Large intestine (tissue), 3 donors: ENCODE results near the gene PM20D2. TPM values are rescaled to one million over a fixed set of nuclear protein-coding genes. Genes with fewer than 3 reads are reported as not detected.

Experiments used
- DNase-seq, 2 donors: peaks; one replicate each; pipeline versions ENCODE4 v3.0.0 to v3.0.0-alpha.2; 2013
- H3K27ac ChIP-seq: one replicate; pipeline ENCODE4 v1.5.1; 2013; ENCODE audit warnings: low read length
- H3K27me3 ChIP-seq: 2 replicates; pipeline ENCODE4 v1.6.1; 2013; ENCODE audit warnings: low read length; ENCODE audit not compliant: control insufficient read depth, insufficient read depth
- H3K36me3 ChIP-seq: 2 replicates; pipeline ENCODE4 v1.6.1; 2013; ENCODE audit warnings: low read length; ENCODE audit not compliant: control insufficient read depth, insufficient read depth
- H3K4me1 ChIP-seq: one replicate; pipeline ENCODE4 v1.6.1; 2013; ENCODE audit warnings: low read length; ENCODE audit not compliant: control insufficient read depth, insufficient read depth
- H3K4me3 ChIP-seq: one replicate; pipeline ENCODE4 v1.5.1; 2013; ENCODE audit warnings: low read length
- H3K9me3 ChIP-seq: one replicate; pipeline ENCODE4 v1.6.1; 2013; ENCODE audit warnings: mild to moderate bottlenecking, low read depth, low read length, moderate library complexity; ENCODE audit not compliant: control insufficient read depth
- WGBS: methylation state at CpG from one replicate; pipeline ENCODE4 v1.1.5; 2013; ENCODE audit warnings: low lambda C conversion rate; ENCODE audit not compliant: insufficient coverage; 5-methylcytosine and 5-hydroxymethylcytosine counted together
- polyA plus RNA-seq: library from polyadenylated mRNA; unstranded; fragments of 120-200 nt; gene quantifications from one replicate; pipeline ENCODE4 v1.2.1, GENCODE V29; 2013

PM20D2 gene
- polyA plus RNA-seq, 1 donor: 28.1 TPM

DNA sequence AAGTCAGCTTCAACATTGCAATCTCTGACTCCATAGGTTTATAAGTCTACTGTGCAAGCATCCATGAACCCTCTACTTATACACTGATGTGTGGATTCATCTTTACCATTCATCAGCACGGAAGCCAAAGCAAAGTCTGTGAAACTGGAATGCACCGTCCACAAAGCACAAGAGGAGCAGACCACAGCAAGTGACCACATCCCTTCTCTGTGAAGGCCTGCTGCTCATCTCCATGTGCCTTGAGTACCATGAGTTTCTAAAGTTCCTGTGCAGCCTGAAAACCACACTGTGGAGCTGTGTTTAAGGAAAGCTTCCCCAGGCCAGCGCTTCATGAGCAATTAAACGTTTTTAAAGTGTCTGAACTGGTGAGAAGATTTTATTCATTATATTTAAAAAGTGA lies 51.3 kb downstream of the PM20D2 start:
- WGBS: no CpG with 5 or more reads among the region's 4 CpGs
- Histone ChIP-seq H3K4me1 (no peaks in the 10 kb centered on the region), H3K4me3 (no peak overlapping the region), H3K27ac (no peak overlapping the region), H3K36me3 (no peaks in the 10 kb centered on the region), H3K9me3 (peaks cover 4% of the 10 kb centered on the region), H3K27me3 (peaks cover 3% of the 10 kb centered on the region)
- no peak for DNase-seq

DNA sequence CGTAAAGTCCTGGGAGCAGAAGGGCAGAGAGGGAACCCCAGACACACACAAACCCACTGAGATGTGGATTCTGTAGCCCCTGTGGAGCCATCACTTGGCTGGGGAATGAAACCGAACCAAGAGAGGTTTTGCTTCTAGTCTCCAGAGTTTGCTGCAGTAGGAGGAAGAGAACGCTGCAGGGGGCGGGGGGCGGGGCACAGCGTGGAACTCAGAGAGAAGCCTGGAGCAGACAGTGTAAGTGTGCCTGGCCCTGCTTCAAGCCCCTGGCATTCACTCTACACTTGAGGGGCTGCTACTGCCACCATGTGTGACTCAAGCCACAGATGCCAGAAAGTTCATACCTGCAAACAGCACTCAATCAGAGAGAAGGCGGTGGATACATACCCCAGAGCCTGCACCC lies 52.4 kb downstream of the PM20D2 start:
- H3K27me3 ChIP-seq: peaks cover 3% of the 10 kb centered on the region
- no CpG with 5 or more reads among the region's 7 CpGs for WGBS
- H3K4me3 ChIP-seq: no peak overlapping the region
- H3K27ac ChIP-seq: no peak overlapping the region
- H3K9me3 ChIP-seq: peaks cover 4% of the 10 kb centered on the region
- H3K4me1 ChIP-seq: no peaks in the 10 kb centered on the region
- no peak for DNase-seq
- H3K36me3 ChIP-seq: no peaks in the 10 kb centered on the region

DNA sequence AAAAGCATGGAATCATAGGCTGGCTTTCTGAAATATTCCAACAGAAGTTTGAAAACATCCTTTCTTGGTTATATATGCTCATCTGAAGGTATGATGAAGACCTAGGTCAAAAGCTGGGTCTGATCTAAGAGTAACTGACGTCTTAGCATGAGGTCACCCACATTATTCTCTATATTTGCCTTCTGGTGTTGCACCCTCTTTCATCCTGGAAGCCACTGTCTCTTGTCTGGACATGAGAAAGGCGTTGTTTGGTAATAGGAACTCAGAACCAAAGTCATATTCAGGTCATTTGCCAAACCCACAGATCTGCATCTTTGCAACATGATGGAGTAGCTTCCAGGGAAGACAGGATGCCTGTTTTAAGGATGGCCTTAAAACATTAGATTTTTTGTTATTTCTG lies 53.7 kb downstream of the PM20D2 start:
- H3K27ac ChIP-seq: no peak overlapping the region
- peaks cover 4% of the 10 kb centered on the region for H3K9me3 ChIP-seq
- H3K4me3 ChIP-seq: no peak overlapping the region
- no peaks in the 10 kb centered on the region for H3K4me1 ChIP-seq
- H3K27me3 ChIP-seq: no peaks in the 10 kb centered on the region
- DNase-seq: no peak
- H3K36me3 ChIP-seq: no peaks in the 10 kb centered on the region
- 75% methylated on average over 1 of the region's 2 CpGs for WGBS

DNA sequence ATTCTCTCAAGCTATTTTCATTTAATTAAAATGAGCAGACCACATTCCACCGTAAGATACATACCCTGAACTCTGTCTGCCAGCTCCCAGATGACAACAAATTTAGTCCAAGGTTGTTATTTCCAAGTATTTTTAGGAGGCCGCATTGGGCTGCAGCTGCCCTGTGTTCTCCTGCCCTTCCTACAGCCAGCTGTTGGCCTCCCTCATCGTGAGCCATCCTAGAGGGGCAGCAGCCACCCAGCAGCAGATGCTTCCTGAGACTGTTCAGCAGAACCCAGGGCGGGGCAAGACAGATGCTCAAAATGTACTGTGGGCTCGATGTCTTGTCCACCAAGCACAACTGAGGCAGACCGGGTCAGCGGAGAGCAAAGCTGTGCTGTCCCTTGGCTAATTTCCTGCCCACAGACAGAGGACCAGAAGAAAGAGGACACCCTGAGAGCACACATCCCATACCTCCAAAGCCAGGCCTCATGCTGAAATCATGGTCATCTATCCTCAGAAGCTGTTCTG lies 54.9 kb downstream of the PM20D2 start:
- H3K4me3 ChIP-seq: no peak overlapping the region
- H3K4me1 ChIP-seq: no peaks in the 10 kb centered on the region
- no peaks in the 10 kb centered on the region for H3K9me3 ChIP-seq
- H3K27me3 ChIP-seq: no peaks in the 10 kb centered on the region
- WGBS: 100% methylated on average over 1 of the region's 7 CpGs
- H3K27ac ChIP-seq: no peak overlapping the region
- H3K36me3 ChIP-seq: no peaks in the 10 kb centered on the region
- DNase-seq: no peak

DNA sequence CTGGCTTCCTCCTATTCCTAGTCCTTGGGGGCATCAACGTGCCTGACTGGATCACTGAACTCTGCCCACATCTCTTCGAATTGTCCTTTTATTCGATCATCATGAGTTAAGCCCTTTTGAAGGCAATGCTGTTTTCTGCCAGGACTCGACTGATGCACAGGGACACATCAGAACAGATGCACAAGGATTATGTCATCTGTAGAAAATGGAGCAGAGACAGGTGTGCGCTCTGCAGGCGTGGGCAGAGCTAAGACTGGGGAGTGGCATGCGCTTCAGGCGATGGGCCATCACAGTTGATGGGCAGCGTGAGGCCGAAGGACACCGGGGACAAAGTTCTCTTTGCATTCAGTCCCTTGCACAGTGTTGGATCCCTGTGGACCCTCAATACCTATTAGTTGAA lies 58.2 kb downstream of the PM20D2 start:
- WGBS: no CpG with 5 or more reads among the region's 11 CpGs
- no peaks in the 10 kb centered on the region for H3K27me3 ChIP-seq
- H3K4me3 ChIP-seq: no peak overlapping the region
- H3K27ac ChIP-seq: no peak overlapping the region
- no peak for DNase-seq
- H3K9me3 ChIP-seq: no peaks in the 10 kb centered on the region
- H3K4me1 ChIP-seq: no peaks in the 10 kb centered on the region
- no peaks in the 10 kb centered on the region for H3K36me3 ChIP-seq

DNA sequence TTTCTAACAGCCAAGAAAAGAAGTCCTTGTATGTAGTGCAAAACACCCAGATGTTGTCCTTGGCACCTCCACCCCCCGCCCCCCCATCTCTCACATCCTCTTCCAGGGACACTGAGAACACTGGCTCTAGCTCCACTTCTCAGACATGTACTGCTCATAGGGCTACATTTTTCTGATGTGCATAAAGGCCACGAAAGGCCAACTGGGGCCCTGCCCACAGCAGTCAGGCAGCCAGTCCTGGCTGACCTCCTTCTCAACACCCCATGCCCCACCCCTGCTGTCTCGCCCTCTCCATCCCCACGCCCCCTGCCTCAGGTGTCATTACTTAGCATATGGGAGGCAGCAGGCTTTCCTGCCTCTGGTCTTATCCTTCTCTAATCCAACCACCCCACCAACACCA lies 60.0 kb downstream of the PM20D2 start:
- H3K36me3 ChIP-seq: no peaks in the 10 kb centered on the region
- H3K4me1 ChIP-seq: no peaks in the 10 kb centered on the region
- H3K27ac ChIP-seq: no peak overlapping the region
- no CpG with 5 or more reads among the region's 4 CpGs for WGBS
- no peak for DNase-seq
- no peaks in the 10 kb centered on the region for H3K27me3 ChIP-seq
- no peak overlapping the region for H3K4me3 ChIP-seq
- H3K9me3 ChIP-seq: no peaks in the 10 kb centered on the region

DNA sequence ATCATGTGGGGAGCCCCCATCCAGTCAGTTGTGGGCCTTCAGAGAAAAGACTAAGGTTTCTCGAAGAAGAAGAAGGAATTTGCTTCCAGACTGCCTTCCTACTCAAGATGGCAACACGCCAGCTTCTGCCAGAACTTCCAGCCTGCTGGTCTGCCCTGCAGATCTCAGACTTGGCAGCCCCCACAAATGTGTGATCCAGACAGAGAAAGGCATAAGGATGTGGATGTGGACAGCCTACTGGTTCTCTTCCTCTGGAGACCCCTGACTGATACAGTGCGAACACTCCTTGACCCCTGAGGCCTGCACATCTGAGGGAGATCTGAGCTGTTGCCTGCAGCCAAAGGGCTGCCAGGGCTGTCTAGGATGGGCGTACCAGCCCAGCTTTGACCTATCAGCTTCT lies 62.7 kb downstream of the PM20D2 start:
- Histone ChIP-seq H3K36me3 (no peaks in the 10 kb centered on the region), H3K27ac (no peak overlapping the region), H3K9me3 (no peaks in the 10 kb centered on the region), H3K4me3 (no peak overlapping the region), H3K27me3 (peaks cover 2% of the 10 kb centered on the region), H3K4me1 (no peaks in the 10 kb centered on the region)
- peak in 1 of 2 donors; percentile 20 for DNase-seq
- WGBS: no CpG with 5 or more reads among the region's 4 CpGs

DNA sequence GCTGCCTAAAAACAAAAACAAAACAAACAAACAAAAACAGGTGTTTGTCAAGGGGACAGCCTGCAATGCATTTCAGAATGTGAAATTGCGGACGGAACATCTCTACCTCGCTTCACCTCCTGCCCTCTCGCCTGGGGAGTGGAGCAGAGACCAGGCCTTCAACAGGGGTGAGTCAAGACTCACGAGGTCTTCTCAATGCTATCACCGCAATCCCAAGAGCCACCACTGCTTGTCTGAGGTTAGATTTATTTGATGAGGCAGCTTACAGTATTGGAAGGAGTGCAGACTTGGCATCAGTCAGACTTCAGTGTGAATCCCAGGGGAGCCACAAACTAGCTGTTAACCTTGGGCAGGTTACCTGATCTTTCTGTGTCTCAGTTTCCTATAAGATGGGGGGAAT lies 63.6 kb downstream of the PM20D2 start:
- no CpG with 5 or more reads among the region's 6 CpGs for WGBS
- H3K27me3 ChIP-seq: peaks cover 2% of the 10 kb centered on the region
- H3K4me1 ChIP-seq: no peaks in the 10 kb centered on the region
- DNase-seq: no peak
- no peak overlapping the region for H3K4me3 ChIP-seq
- H3K36me3 ChIP-seq: no peaks in the 10 kb centered on the region
- no peak overlapping the region for H3K27ac ChIP-seq
- H3K9me3 ChIP-seq: no peaks in the 10 kb centered on the region

DNA sequence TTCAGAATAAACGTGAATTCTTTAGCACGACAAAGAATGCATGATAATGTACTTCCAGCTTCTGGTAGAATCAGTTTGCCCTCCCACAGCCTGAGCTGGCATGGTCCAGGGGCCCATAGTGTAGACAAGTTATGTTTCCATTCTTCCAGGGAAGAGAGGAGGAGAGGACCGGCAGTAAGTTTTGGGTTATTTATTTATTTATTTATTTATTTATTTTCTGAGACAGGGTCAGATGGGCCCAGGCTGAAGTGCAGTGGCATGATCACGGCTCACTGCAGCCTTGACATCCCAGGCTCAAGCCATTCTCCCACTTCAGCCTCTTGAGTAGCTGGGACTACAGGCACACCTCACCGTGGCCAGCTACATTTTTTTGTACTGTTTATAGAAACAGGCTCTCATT lies 66.6 kb downstream of the PM20D2 start:
- no peak for DNase-seq
- no CpG with 5 or more reads among the region's 5 CpGs for WGBS
- Histone ChIP-seq H3K36me3 (no peaks in the 10 kb centered on the region), H3K27ac (no peak overlapping the region), H3K4me1 (no peaks in the 10 kb centered on the region), H3K9me3 (no peaks in the 10 kb centered on the region), H3K27me3 (peaks cover 5% of the 10 kb centered on the region), H3K4me3 (no peak overlapping the region)

DNA sequence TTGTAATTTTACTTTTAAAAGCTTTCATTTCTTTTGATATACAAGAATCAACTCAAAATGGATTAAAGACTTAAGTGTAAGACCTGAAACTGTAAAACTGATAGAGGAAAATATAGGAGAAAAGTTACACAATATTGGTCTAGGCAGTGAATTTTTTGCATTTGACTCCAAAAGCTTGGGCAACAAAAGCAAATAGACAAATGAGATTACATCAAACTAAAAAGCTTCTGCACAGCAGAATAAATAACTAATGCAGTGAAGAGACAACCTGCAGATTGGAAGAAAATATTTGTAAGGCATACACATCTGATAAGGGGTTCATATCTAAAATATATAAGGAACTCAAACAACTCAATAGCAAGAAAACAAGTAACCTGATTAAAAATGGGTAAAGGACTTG lies 68.3 kb downstream of the PM20D2 start:
- no peak overlapping the region for H3K4me3 ChIP-seq
- no peak for DNase-seq
- H3K9me3 ChIP-seq: no peaks in the 10 kb centered on the region
- peaks cover 7% of the 10 kb centered on the region for H3K27me3 ChIP-seq
- H3K4me1 ChIP-seq: no peaks in the 10 kb centered on the region
- H3K27ac ChIP-seq: no peak overlapping the region
- H3K36me3 ChIP-seq: no peaks in the 10 kb centered on the region
